SK-N-DZ (cell line): ENCODE measurements around the gene CHRD.

Experiments used
- DNase-seq: peaks from one replicate; pipeline ENCODE4 v3.0.0-alpha.2; 2015; ENCODE audit warnings: low spot score

CHRD gene

GRCh38 chr3:184346480-184347190, 33.2 kb upstream of the CHRD start:
- DNase-seq: no peak

GRCh38 chr3:184347321-184348056, 32.4 kb upstream of the CHRD start:
- no peak for DNase-seq

- no peak for DNase-seq
Observed at GRCh38 chr3:184348057-184348382, 31.8 kb upstream of the CHRD start.

DNA sequence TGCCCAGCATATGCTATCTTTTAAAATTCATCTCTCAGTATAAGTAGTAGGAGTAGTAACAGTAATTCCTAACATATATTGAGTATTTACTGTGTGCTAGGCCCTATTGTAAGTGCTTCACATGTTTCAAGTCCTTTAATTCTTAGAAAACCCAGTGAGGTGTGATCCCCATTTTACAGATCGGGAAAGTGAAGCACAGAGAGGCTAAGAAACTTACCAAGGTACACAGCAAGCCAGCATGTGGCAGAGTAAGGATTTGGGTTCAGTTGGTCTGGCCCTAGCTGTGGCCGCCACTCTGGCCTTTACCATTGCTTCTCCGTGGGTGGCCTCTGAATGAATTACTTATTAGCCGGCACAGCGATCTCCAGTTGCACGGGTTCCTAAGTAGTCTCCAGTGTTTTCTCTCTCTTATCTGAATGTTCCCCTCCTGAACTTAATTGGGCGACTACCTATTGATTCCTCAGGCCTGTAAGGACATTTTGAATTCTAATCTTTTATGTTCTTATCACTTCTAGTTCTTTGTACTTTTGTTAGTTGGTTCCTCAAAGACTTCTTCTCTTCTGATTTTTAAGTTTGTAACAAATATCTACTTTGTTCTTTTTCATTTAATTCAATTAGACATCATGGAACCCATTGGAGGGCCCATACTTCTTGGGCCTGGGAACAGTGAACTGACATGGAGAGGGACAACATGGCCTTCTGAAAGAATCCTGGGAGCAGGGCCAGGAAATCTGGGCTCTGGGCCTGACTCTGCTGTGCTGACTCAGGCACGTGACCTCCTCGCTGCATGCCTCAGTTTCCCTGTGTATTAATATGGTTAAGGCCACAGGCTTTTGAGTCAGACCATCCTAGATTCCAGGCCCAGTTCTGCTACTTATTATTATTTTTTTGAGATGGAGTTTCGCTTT, 30.0 kb upstream of the CHRD start:
- DNase-seq: no peak

- no peak for DNase-seq
Observed at GRCh38 chr3:184350618-184351017, 29.2 kb upstream of the CHRD start.

- no peak for DNase-seq
Observed at GRCh38 chr3:184351511-184352148, 28.2 kb upstream of the CHRD start.

- DNase-seq: no peak
Observed at GRCh38 chr3:184352149-184352785, 27.6 kb upstream of the CHRD start.

- DNase-seq: no peak
Observed at GRCh38 chr3:184352897-184353545, 26.8 kb upstream of the CHRD start.

- no peak for DNase-seq
Observed at GRCh38 chr3:184353546-184353941, 26.3 kb upstream of the CHRD start.

DNA sequence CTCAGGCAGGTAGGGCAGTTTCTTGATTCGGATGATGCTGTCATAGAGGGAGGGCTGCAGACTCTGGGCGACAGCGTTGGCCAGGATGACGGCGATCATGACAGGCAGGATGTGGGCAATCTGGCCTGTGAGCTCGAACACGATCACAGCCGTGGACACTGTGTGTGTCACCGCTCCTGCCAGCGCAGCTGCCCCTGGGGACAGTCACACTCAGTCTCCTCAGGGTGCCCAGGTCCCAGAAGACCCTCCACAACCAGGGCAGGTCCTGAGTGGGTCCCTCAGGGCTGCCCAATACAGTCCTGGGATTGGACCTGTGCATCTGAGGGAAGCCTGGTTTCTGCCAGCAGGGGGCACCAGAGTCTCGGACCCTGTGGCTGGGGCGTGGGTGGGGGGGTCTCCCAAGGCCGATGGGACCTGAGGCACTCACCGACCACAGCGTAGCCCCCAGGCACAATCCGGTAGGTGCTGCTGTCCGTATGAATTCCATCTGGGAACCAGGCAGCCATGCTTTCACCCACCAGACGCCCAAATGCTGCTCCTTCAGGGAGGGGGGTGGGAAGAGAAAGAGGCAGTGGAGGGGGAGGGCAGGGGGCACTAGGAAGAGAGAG, 25.6 kb upstream of the CHRD start:
- no peak for DNase-seq

GRCh38 chr3:184354754-184355153, 25.1 kb upstream of the CHRD start:
- DNase-seq: no peak

DNA sequence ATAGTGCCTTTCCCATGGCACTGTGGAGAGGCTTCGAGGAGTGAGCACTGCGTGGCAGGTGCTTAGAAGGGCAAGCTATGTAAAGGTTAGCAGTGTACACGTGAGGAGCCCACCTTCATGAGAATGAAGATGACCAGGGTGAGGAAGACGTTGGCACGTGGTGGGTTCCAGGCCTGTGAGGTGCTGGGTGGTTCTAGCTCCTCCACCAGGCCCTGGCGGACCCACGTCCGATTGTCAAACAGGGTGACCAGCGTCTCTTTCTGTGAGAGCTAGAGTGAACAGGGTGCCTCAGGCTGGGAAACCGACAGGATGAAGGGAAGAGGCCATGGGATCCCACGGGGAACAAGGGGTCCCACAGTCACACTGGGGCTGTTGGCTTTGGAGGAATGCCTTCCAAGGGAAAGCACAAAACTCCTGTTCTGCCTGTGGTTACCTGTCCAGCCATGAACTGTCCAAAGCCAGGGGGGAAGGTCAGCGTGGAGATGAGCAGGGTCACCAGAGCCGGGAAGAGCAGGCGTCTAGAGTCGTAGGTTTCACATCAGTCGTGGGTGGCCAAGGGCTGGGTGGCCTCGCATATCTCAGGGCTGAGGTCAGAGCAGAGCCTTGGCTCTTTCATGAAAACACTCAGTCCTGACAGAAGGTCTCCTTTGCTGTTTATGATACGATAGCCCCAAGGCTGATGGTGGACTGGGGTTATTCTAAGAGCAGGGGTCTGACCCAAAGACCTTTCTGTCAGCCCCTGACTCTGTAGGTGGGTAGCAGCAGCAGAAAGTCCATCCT, 24.4 kb upstream of the CHRD start:
- DNase-seq: no peak

DNA sequence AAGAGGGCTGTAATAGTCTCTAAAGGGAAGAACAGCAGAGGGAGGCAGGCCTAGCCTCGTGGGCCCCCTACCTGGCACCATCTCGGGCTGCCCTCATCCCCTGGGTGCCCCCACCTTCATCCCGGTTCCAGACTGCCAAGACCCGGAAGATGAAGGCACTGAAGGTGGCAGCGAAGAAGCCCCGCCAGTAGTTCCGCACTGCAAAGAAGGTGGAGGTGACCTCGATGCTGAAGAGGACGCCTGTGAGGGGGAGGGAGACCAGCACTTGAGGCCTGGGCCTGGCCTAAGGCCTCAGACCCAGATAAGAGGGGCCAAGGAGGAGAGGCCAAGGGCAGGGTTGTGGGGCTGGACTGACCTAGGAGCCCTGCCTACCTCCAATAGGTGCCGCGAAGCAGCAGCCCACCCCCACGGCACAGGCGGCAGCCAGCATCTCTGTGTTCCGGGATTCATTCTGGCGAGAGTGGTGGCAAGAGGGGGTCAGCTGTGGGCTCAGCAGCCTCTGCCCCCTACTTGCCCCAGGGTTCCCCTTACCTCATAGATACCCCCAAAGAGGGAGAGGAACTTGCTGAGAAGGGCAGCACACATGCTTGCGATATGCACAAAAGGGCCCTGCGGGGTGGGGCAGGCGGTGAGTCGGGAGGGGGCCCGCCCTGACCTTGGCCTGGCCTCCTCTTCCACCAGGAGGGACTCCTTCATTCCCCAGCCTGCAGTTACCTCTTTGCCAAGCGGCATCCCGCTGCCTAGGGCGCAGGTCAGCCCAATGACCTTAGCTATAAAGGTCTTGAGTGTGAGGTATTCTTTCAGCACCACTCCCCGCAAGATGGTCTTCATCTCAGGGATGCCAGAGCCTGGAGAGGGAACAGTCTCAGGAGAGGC, 22.4 kb upstream of the CHRD start:
- DNase-seq: no peak

DNA sequence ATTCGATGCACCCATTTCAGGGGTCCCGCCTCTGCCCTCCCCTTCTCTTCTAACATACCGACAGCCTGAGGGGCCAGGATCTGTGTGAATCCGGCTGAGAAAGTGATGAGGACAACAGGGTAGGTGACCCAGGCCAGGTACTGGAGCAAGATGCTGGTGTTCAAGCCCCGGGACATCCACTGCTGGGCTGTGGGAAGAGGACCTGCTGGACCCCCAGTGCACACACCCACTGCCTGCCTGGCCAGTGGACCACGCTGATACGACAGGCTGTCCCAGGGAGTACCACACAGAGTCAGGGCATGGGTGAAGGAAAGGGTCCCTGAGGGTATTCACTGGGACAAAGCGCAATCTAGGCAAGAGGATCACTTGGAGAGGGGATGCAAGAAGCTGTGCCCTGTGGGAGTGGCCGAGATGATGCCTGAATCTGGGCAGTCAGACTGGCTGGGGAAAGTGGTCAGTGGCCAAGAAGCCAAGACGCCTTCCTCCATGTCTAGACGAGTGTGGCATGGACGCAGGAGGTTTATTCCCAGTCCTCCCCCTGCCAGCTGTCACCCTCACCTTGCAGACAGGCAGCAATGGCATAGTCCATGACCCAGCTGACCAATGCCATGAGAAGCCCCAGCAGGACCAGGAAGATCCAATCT, 21.6 kb upstream of the CHRD start:
- no peak for DNase-seq

- no peak for DNase-seq
Observed at GRCh38 chr3:184358921-184359350, 20.9 kb upstream of the CHRD start.

DNA sequence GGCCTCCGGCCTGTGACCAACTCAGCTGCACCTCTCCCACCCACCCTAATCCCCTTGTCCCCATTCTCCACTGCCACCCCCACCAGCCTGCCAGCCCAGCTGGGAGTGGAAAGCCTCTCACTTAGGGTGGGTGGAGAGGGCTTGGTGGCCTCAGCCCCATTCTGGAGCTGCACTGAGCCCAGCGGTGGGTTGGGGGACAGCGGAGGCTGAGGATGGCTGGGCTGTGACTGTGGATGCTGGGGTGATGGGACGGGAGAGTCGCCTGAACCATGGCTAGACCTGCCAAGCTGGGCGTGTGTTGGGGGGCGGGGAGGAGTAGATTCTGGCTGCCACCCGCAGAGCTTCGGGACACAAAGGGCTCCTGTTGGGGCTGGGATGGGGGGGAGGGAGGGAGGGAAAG, 20.2 kb upstream of the CHRD start:
- no peak for DNase-seq

GRCh38 chr3:184360070-184360928, 19.6 kb upstream of the CHRD start:
- DNase-seq: no peak
